Smooth muscle cell (in vitro differentiated cells): Measurements from ENCODE around the gene LEUTX. TPM values are rescaled to one million over a fixed set of nuclear protein-coding genes. Genes with fewer than 3 reads are reported as not detected.

ENCODE experiments used
- DNase-seq: peaks from one replicate; lab custom pipeline; 2025; ENCODE audit not compliant: unreplicated experiment; lab: John Stamatoyannopoulos, UW
- H2AFZ ChIP-seq: fragments of 200-600 bp; sonication (generic); 2 replicates; pipeline ENCODE4 v1.6.0; 2016; ENCODE audit warnings: antibody characterized with exemption, low read depth, mild to moderate bottlenecking
- H3F3A ChIP-seq: fragments of 200-600 bp; sonication (generic); 2 replicates; pipeline ENCODE4 v1.6.0; 2017; ENCODE audit warnings: antibody characterized with exemption, low read depth
- H3K27ac ChIP-seq: fragments of 200-600 bp; sonication (generic); 2 replicates; pipeline ENCODE4 v1.5.1; 2016; ENCODE audit warnings: low read depth, mild to moderate bottlenecking
- H3K27me3 ChIP-seq: fragments of 200-600 bp; sonication (generic); 2 replicates; pipeline ENCODE4 v1.6.1; 2016; ENCODE audit warnings: low read depth, mild to moderate bottlenecking
- H3K36me3 ChIP-seq: fragments of 200-600 bp; sonication (generic); 2 replicates; pipeline ENCODE4 v1.5.1; 2016; ENCODE audit warnings: low read depth
- H3K4me1 ChIP-seq: fragments of 200-600 bp; sonication (generic); 2 replicates; pipeline ENCODE4 v1.5.1; 2016; ENCODE audit warnings: low read depth
- H3K4me2 ChIP-seq: fragments of 200-600 bp; sonication (generic); 2 replicates; pipeline ENCODE4 v1.6.0; 2016; ENCODE audit warnings: mild to moderate bottlenecking
- H3K4me3 ChIP-seq: fragments of 200-600 bp; sonication (generic); 2 replicates; pipeline ENCODE4 v1.5.1; 2016; ENCODE audit warnings: mild to moderate bottlenecking
- H3K79me2 ChIP-seq: fragments of 200-600 bp; sonication (generic); 2 replicates; pipeline ENCODE4 v1.6.0; 2016; ENCODE audit warnings: low read depth, mild to moderate bottlenecking
- H3K9ac ChIP-seq: fragments of 200-600 bp; sonication (generic); 2 replicates; pipeline ENCODE4 v1.6.0; 2016; ENCODE audit warnings: low read depth
- H3K9me3 ChIP-seq: fragments of 200-600 bp; sonication (generic); replicated peaks from 2 replicates; pipeline ENCODE4 v1.5.1; 2016; ENCODE audit warnings: low read depth
- H4K20me1 ChIP-seq: fragments of 200-600 bp; sonication (generic); 2 replicates; pipeline ENCODE4 v1.6.0; 2016; ENCODE audit warnings: low read depth
- WGBS: methylation state at CpG from one replicate; pipeline ENCODE4 v1.1.7; 2016; ENCODE audit warnings: low lambda C conversion rate; 5-methylcytosine and 5-hydroxymethylcytosine counted together
- polyA plus RNA-seq: library from polyadenylated mRNA; unstranded; fragments of >200 nt; fragmentation: Nextera tagmentation; extraction: Ambion mirVana; gene quantifications from 2 replicates; pipeline ENCODE4 v1.2.1, GENCODE V29; 2016
- total RNA-seq: library from RNA; depleted of rRNA; stranded (reverse); fragments of >200 nt; gene quantifications from 2 replicates; pipeline ENCODE4 v1.2.3, GENCODE V29; 2014
- TF ChIP-seq, protein P1 (sequence below): fragments of 200-600 bp; sonication (generic); IDR thresholded peaks from 2 replicates; pipeline ENCODE4 v1.5.1; 2017; ENCODE audit warnings: borderline replicate concordance, mild to moderate bottlenecking, antibody characterized with exemption; ENCODE audit not compliant: insufficient read depth, poor library complexity, severe bottlenecking

The LEUTX gene
- total and polyA plus RNA-seq, 2 experiments from 2014 or later, result not detected

DNA sequence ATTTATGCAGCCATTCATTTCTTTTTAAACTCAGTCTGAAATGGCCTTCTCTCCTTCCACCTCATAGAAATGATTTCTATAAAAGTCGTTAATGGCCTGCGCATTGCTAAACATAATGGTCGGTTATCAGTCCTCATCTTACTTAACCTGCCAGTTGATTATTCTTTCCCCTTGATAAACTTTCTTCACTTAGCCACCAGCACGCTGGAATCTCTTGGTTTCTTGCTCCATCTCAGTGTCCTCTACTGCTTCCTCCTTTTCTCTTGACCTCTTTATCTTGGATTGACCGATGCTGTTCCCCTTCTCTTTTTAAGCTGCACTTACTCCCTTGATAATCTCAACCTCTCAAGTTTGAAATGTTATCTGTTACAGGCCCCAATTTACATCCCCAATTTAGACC lies 28.7 kb upstream of the LEUTX start:
- Histone ChIP-seq H3K9ac (no peak overlapping the region), H3F3A (no peaks in the 10 kb centered on the region), H3K4me2 (no peak overlapping the region), H3K9me3 (no peaks in the 10 kb centered on the region), H3K79me2 (no peaks in the 10 kb centered on the region), H3K27ac (no peak overlapping the region), H3K27me3 (no peaks in the 10 kb centered on the region), H4K20me1 (no peaks in the 10 kb centered on the region), H3K4me1 (no peaks in the 10 kb centered on the region), H2AFZ (no peak overlapping the region), H3K4me3 (no peak overlapping the region), H3K36me3 (no peaks in the 10 kb centered on the region)
- no peak for DNase-seq
- TF ChIP-seq, protein P1, sequence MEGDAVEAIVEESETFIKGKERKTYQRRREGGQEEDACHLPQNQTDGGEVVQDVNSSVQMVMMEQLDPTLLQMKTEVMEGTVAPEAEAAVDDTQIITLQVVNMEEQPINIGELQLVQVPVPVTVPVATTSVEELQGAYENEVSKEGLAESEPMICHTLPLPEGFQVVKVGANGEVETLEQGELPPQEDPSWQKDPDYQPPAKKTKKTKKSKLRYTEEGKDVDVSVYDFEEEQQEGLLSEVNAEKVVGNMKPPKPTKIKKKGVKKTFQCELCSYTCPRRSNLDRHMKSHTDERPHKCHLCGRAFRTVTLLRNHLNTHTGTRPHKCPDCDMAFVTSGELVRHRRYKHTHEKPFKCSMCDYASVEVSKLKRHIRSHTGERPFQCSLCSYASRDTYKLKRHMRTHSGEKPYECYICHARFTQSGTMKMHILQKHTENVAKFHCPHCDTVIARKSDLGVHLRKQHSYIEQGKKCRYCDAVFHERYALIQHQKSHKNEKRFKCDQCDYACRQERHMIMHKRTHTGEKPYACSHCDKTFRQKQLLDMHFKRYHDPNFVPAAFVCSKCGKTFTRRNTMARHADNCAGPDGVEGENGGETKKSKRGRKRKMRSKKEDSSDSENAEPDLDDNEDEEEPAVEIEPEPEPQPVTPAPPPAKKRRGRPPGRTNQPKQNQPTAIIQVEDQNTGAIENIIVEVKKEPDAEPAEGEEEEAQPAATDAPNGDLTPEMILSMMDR, result no peak
- whole genome bisulfite sequencing, result 84% methylated on average over 5 of the region's 5 CpGs

GRCh38 chr19:39752390-39752789 lies 26.3 kb upstream of the LEUTX start:
- H4K20me1 ChIP-seq, result no peaks in the 10 kb centered on the region
- no peak overlapping the region for H3K9ac ChIP-seq
- no peaks in the 10 kb centered on the region for H3K27me3 ChIP-seq
- TF ChIP-seq, protein P1, result no peak
- no peaks in the 10 kb centered on the region for H3K9me3 ChIP-seq
- H3K36me3 ChIP-seq, result no peaks in the 10 kb centered on the region
- H3K4me2 ChIP-seq, result no peak overlapping the region
- DNase-seq, result no peak
- H3K79me2 ChIP-seq, result no peaks in the 10 kb centered on the region
- no peaks in the 10 kb centered on the region for H3F3A ChIP-seq
- no peak overlapping the region for H3K4me3 ChIP-seq
- no peak overlapping the region for H3K27ac ChIP-seq
- no peaks in the 10 kb centered on the region for H3K4me1 ChIP-seq
- no peak overlapping the region for H2AFZ ChIP-seq

DNA sequence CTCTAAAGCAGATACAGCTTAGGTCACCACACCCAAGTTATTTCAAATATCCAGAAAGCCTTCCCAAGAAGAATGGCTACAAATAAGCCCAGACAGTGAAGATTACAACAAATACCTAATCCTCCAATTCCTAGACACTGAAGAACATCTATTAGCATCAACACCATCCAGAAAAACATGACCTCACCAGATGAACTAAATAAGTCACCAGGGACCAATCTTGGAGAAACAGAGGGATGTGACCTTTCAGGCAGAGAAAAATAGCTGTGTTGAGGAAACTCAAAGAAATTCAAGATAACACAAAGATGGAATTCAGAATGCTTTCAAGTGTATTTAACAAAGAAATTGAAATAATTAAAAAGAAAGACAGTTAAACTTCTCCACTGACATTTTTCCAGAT lies 25.9 kb upstream of the LEUTX start:
- TF ChIP-seq, protein P1, result no peak
- Histone ChIP-seq H4K20me1 (no peaks in the 10 kb centered on the region), H3F3A (no peaks in the 10 kb centered on the region)

DNA sequence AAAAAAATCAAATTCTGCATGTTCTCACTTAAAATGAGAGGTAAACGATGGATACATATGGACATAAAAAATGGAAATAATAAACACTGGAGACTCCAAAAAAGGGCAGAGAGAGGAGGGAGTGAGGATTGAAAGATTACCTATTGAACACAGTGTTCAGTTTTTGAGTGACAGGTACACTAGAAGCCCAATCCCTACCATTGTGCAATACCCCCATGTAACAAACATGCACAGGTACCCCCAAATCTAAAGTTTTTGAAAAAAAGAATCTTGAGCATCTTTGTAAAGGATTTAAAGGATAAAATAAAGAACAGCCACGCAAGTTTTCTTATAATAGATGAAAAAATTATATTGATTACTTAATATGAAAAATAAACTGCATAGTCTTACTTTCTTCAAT lies 24.1 kb upstream of the LEUTX start:
- TF ChIP-seq, protein P1, result no peak
- Histone ChIP-seq H4K20me1 (no peaks in the 10 kb centered on the region), H3K4me3 (no peak overlapping the region), H3K4me1 (no peaks in the 10 kb centered on the region), H3K9ac (no peak overlapping the region), H3K4me2 (no peak overlapping the region), H3F3A (no peaks in the 10 kb centered on the region), H3K27me3 (no peaks in the 10 kb centered on the region), H3K9me3 (no peaks in the 10 kb centered on the region), H3K79me2 (no peaks in the 10 kb centered on the region), H3K27ac (no peak overlapping the region), H2AFZ (no peak overlapping the region), H3K36me3 (no peaks in the 10 kb centered on the region)
- WGBS, result 86% methylated on average over 2 of the region's 2 CpGs
- DNase-seq, result no peak

More for the DNA sequence above, 25.9 kb upstream of the LEUTX start:
- no peaks in the 10 kb centered on the region for H3K36me3 ChIP-seq
- H3K4me1 ChIP-seq, result no peaks in the 10 kb centered on the region
- no peaks in the 10 kb centered on the region for H3K27me3 ChIP-seq
- H3K4me3 ChIP-seq, result no peak overlapping the region
- no peaks in the 10 kb centered on the region for H3K79me2 ChIP-seq
- H3K9me3 ChIP-seq, result no peaks in the 10 kb centered on the region
- no peak overlapping the region for H3K27ac ChIP-seq
- H3K4me2 ChIP-seq, result no peak overlapping the region
- no peak overlapping the region for H2AFZ ChIP-seq
- H3K9ac ChIP-seq, result no peak overlapping the region
- no peak for DNase-seq
